MCF 10A (cell line): ENCODE results near the gene SNX25. TPM values are rescaled to one million over a fixed set of nuclear protein-coding genes. Genes with fewer than 3 reads are reported as not detected.

Experiments used
- BruUV-seq: library from RNA; stranded (reverse); fragments of 400-500 nt; replicated peaks from 2 replicates; lab custom pipeline; 2021; lab: Mats Ljungman, UMichigan
- CTCF ChIA-PET: fragments of 300-600 bp; sonication (Branson Sonifier 250); formaldehyde crosslinking; extraction: SDS; loops from one replicate; lab custom pipeline; 2021; ENCODE audit warnings: antibody characterized with exemption, inconsistent platforms; lab: Yijun Ruan, JAX
- POLR2A ChIA-PET: fragments of 300-600, 350-650 bp; sonication (Branson Sonifier 250); formaldehyde crosslinking; extraction: SDS; loops from one replicate; lab custom pipeline; 2020; ENCODE audit warnings: antibody characterized with exemption, inconsistent platforms; lab: Yijun Ruan, JAX
- DNase-seq: peaks from one replicate; pipeline ENCODE4 v3.0.0-alpha.2; 2018; ENCODE audit not compliant: unreplicated experiment
- H3K27ac Mint-ChIP-seq: one replicate; pipeline ENCODE4 v1.8.0; 2022; ENCODE audit warnings: mild to moderate bottlenecking, low read depth, mixed read lengths; ENCODE audit not compliant: unreplicated experiment
- H3K27me3 Mint-ChIP-seq: one replicate; pipeline ENCODE4 v1.8.0; 2022; ENCODE audit warnings: mixed read lengths; ENCODE audit not compliant: insufficient read depth, unreplicated experiment
- H3K36me3 Mint-ChIP-seq: one replicate; pipeline ENCODE4 v1.8.0; 2022; ENCODE audit warnings: mild to moderate bottlenecking, moderate library complexity, mixed read lengths; ENCODE audit not compliant: insufficient read depth, unreplicated experiment
- H3K4me1 Mint-ChIP-seq: one replicate; pipeline ENCODE4 v1.8.0; 2022; ENCODE audit warnings: mixed read lengths; ENCODE audit not compliant: insufficient read depth, unreplicated experiment
- H3K4me3 Mint-ChIP-seq: one replicate; pipeline ENCODE4 v1.8.0; 2022; ENCODE audit warnings: mild to moderate bottlenecking, moderate library complexity, mixed read lengths; ENCODE audit not compliant: unreplicated experiment
- H3K9me3 Mint-ChIP-seq: one replicate; pipeline ENCODE4 v1.8.0; 2022; ENCODE audit warnings: mixed read lengths; ENCODE audit not compliant: unreplicated experiment
- intact Hi-C: fragments of 100-400 bp; cut with micrococcal nuclease; formaldehyde crosslinking; loops from 2 replicates; pipeline ENCODE4 v1.14.1; 2022
- total RNA-seq: library from RNA; stranded (reverse); gene quantifications from 2 replicates; pipeline ENCODE4 v1.2.3, GENCODE V29; 2022
- TF ChIP-seq, protein P1 (sequence below): fragments of 200-600 bp; IDR thresholded peaks from one replicate; pipeline ENCODE4 v1.8.0; 2022; ENCODE audit warnings: antibody characterized with exemption, mild to moderate bottlenecking; ENCODE audit not compliant: unreplicated experiment

Gene SNX25
- total RNA-seq, 1 experiment from 2014 or later, result 10.5 TPM

DNA sequence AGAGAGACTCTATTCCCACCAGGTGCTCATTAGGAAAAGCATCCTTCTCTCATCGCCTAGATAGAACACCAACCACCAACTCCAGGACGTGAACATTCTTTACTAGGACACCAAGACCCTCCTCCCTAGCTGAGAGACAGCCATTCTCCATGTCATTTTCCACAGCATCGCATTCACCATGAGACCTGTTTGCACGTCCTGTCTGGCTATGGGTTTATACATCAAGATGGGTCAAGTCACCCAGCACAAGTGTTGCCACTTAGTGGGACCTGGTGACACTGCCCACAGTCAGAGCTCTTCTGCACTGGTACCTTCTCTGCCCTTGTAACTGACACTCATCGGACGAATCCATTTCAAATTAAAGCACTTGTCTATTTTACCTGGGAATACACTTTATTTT is 168.9 kb downstream of the SNX25 start:
- no peaks in the 10 kb centered on the region for H3K27me3 Mint-ChIP-seq
- TF ChIP-seq, protein P1, sequence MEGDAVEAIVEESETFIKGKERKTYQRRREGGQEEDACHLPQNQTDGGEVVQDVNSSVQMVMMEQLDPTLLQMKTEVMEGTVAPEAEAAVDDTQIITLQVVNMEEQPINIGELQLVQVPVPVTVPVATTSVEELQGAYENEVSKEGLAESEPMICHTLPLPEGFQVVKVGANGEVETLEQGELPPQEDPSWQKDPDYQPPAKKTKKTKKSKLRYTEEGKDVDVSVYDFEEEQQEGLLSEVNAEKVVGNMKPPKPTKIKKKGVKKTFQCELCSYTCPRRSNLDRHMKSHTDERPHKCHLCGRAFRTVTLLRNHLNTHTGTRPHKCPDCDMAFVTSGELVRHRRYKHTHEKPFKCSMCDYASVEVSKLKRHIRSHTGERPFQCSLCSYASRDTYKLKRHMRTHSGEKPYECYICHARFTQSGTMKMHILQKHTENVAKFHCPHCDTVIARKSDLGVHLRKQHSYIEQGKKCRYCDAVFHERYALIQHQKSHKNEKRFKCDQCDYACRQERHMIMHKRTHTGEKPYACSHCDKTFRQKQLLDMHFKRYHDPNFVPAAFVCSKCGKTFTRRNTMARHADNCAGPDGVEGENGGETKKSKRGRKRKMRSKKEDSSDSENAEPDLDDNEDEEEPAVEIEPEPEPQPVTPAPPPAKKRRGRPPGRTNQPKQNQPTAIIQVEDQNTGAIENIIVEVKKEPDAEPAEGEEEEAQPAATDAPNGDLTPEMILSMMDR, result no peak
- no TSS peak for BruUV-seq
- peaks cover 6% of the 10 kb centered on the region for H3K36me3 Mint-ChIP-seq
- H3K4me3 Mint-ChIP-seq, result no peak overlapping the region
- ChIA-PET CTCF (interaction anchor here (0.6 kb wide), 2 partner anchors 100 to 167 kb away, joined by 3 to 4 read pairs; no protein-coding TSS in a partner anchor), POLR2A (no interaction called here)
- no peak for DNase-seq
- no peak overlapping the region for H3K27ac Mint-ChIP-seq
- intact Hi-C loops, result no loop called here
- H3K9me3 Mint-ChIP-seq, result no peaks in the 10 kb centered on the region
- peaks cover 10% of the 10 kb centered on the region for H3K4me1 Mint-ChIP-seq

DNA sequence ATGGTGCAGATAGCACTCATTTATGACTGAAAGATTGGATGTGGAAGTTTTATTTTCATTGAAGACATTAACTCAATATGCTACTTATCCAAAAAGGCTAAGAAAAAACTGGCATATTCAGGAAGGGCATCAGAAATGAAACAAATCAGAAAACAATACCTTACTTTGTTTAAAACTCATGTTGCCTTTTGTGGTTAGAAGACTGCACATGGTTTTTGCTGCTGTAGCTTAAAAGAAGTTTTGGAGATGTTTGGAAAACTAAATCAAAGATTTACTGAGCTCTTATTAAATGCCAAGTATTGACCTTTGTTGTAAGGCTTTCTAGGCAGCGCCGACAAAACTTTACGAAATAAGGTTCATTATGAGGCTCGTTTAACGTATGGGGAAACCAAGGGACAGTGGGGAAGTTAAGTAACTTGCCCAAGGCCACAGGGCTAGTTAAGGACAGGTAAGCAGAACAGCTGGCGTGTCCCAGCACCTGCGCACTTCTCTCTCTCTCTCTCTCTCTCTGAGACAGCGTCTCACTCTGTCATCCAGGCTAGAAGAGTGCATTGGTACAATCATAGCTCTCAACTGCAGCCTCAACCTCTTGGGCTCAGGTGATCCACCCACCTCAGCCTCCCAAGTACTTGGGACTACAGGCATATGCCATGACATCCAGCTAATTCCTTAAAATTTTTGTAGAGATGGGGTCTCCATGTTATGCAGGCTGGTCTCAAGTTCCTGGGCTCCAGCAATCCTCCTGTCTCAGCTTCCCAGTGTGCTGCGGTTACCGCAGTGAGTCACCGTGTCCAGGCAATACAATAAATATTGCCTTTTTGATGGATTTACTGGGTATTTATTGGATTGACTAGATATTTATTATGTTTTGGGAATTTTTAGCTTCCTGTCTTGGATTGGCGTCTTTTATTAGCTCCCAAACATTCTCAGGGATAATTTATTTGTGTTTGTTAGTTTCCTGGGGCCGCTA is 170.2 kb downstream of the SNX25 start:
- CTCF ChIA-PET, result interaction anchor here (0.9 kb wide), 1 partner anchor 16 kb away, joined by 4 read pairs; the partner anchor contains the start of gene LRP2BP
- H3K27ac Mint-ChIP-seq, result no peak overlapping the region
- DNase-seq, result no peak
- H3K4me3 Mint-ChIP-seq, result no peak overlapping the region
- peaks cover 10% of the 10 kb centered on the region for H3K4me1 Mint-ChIP-seq
- peaks cover 6% of the 10 kb centered on the region for H3K36me3 Mint-ChIP-seq
- H3K27me3 Mint-ChIP-seq, result no peaks in the 10 kb centered on the region
- intact Hi-C loops, result no loop called here
- no TSS peak for BruUV-seq
- no peaks in the 10 kb centered on the region for H3K9me3 Mint-ChIP-seq
- TF ChIP-seq, protein P1, result no peak
- POLR2A ChIA-PET, result interaction anchor here (0.7 to 3.7 kb wide), 2 partner anchors 17 to 487 kb away, joined by 3 to 15 read pairs; partner anchors contain the start of genes ANKRD37 and LRP2BP

DNA sequence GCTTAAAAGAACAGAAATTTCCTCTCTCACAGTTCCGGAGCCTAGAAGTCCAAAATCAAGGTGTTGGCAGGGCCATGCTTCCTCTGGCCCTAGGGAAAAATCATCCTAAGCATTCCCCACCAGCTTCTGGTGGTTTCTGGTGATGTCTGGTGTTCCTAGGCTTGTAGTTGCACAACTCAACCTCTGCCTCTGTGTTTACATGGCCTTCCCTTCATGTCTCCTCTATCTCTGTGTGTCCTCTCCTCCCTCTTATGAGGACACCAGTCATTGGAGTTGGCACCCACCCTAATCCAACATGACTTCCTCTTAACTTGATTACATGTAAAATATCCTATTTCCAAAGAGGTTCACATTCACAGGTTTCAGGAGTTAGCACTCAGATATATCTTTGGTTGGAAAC is 170.9 kb downstream of the SNX25 start:
- H3K4me1 Mint-ChIP-seq, result peaks cover 10% of the 10 kb centered on the region
- peaks cover 6% of the 10 kb centered on the region for H3K36me3 Mint-ChIP-seq
- no peak overlapping the region for H3K4me3 Mint-ChIP-seq
- H3K27me3 Mint-ChIP-seq, result no peaks in the 10 kb centered on the region
- TF ChIP-seq, protein P1, result no peak
- BruUV-seq, result no TSS peak
- CTCF ChIA-PET, result no interaction called here
- DNase-seq, result no peak
- no peak overlapping the region for H3K27ac Mint-ChIP-seq
- intact Hi-C loops, result no loop called here
- POLR2A ChIA-PET, result interaction anchor here (0.7 to 3.7 kb wide), 2 partner anchors 16 to 696 kb away, joined by 3 to 15 read pairs; partner anchors contain the start of genes ANKRD37 and LRP2BP
- H3K9me3 Mint-ChIP-seq, result no peaks in the 10 kb centered on the region
